Articular chondrocyte of knee joint (primary cell): ENCODE data around the gene HGD. TPM values are rescaled to one million over a fixed set of nuclear protein-coding genes. Genes with fewer than 3 reads are reported as not detected.

Source experiments
- small RNA-seq: library from RNA; depleted of rRNA; stranded (forward); fragments of <200 nt; gene quantifications from one replicate; pipeline ENCODE3, GENCODE V24; 2012
- total RNA-seq: library from RNA; depleted of rRNA; stranded (reverse); fragments of >200 nt; gene quantifications from 2 replicates; pipeline ENCODE4 v1.2.3, GENCODE V29; 2012

HGD gene, protein sequence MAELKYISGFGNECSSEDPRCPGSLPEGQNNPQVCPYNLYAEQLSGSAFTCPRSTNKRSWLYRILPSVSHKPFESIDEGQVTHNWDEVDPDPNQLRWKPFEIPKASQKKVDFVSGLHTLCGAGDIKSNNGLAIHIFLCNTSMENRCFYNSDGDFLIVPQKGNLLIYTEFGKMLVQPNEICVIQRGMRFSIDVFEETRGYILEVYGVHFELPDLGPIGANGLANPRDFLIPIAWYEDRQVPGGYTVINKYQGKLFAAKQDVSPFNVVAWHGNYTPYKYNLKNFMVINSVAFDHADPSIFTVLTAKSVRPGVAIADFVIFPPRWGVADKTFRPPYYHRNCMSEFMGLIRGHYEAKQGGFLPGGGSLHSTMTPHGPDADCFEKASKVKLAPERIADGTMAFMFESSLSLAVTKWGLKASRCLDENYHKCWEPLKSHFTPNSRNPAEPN
- 0.13 and 0.22 TPM in 2 replicates for total RNA-seq

DNA sequence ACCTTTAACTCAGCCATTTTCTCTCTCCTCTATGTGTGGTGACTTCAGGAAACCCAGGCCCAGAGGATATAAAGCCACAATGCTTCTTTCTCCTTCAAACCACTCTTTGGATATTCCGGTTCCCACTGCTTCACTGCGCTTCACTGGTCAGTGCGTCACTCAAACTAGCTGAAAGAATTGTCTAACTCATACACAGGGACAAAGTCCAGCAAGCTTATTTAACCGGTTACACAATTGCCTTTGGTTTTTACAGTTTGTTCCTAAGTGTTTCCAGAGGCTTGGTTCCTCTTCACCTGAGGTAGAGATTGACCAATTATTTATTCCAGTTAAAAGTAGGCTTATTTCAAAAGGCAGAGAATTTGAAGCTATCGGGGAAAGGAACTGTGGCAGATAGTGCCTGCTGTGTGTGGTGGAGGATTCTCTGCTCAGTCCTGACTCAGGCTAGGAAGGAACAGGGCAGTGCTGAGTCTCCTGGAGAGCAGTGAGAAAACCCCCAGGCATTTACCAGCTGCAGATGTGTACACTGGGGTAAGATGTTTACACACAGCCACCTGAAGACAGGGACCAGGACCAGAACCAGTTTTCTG is at the start of gene HGD:
HGD (minus strand) TSS at position 145 of the 587 bp plus-strand sequence; CDS start at position 17, 128 bp downstream.

DNA sequence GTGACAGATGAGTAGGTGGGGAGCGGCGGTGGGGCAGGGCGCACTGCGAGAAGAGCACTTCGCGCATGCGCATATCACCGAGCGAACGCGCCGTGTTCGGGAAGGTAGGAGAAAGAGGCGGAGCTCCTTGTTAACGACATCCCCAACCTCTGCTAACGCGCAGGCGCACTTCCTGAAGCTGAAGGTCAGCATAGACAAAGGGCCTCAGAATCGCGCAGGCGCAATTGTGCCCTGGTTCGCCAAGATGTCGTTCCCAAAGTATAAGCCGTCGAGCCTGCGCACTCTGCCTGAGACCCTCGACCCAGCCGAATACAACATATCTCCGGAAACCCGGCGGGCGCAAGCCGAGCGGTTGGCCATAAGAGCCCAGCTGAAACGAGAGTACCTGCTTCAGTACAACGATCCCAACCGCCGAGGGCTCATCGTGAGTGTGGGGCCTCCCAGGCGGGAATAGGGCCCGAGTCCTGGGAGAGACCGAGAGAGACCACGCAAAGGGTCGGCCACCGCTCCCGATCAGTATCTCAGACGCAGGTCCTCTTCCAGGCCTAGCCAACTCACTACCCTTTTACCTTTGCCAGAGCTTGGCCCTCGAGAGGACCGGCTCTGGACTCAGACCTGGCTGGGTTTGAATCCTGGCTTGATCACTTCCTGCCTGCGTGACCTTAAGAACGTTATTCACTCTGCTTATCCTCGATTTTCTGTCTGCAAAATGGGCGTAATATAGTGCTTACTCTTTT is 85.8 kb downstream of the HGD start, which contains the start of gene NDUFB4:
NDUFB4 (plus strand) TSS at position 221 of the 737 bp plus-strand sequence; CDS start at position 245, 24 bp downstream.

Small RNAs within 50 kb of the gene (small RNA-seq; reads per million reads assigned to genes)
- gene MTCO1P29 (not detected), gene MTCO2P29 (not detected)

Other genes starting within 250 kb of the HGD start
- gene FSTL1, start 231.2 kb downstream of the HGD start, total RNA-seq = 2,986 and 3,294 TPM in 2 replicates
- 54.0 TPM in 2 replicates for gene NDUFB4, start 85.9 kb downstream of the HGD start, total RNA-seq
- 15.3 and 17.9 TPM in 2 replicates for gene RABL3, start 60.3 kb upstream of the HGD start, total RNA-seq
- 10.6 and 12.4 TPM in 2 replicates for gene GTF2E1, start 60.5 kb upstream of the HGD start, total RNA-seq
- gene STXBP5L, start 226.0 kb upstream of the HGD start, total RNA-seq = not detected in 2 replicates